ENCODE measurements around the gene KIF1C. TPM values are rescaled to one million over a fixed set of nuclear protein-coding genes. Genes with fewer than 3 reads are reported as not detected.
A peak's percentile ranks its signal among the peaks of the same experiment; 100 is the strongest.
"Not testable (repeated sequence)": the region's sequence is repeated elsewhere in the genome, so short reads cannot be mapped to it uniquely, and the experiment has no call there.

The KIF1C gene
- polyA plus RNA-seq, 12 donors: 66.2 to 127 (median 92.7) TPM; not detected in 1

- DNase-seq: no peak
These were observed 1.1 kb downstream of the KIF1C start for GRCh38 chr17:4998732-4999429.

- no peak for DNase-seq
These were observed 1.8 kb downstream of the KIF1C start for GRCh38 chr17:4999430-5000093.

GRCh38 chr17:5000237-5000639 lies 2.5 kb downstream of the KIF1C start:
- DNase-seq: no peak

- no peak for DNase-seq
These were observed 4.5 kb downstream of the KIF1C start for GRCh38 chr17:5002121-5002788.

GRCh38 chr17:5003214-5003867 lies 5.6 kb downstream of the KIF1C start:
- no peak for DNase-seq

GRCh38 chr17:5011928-5012327 lies 14.2 kb downstream of the KIF1C start:
- DNase-seq: no peak

GRCh38 chr17:5014357-5014756 lies 16.6 kb downstream of the KIF1C start:
- no peak for DNase-seq

- DNase-seq: no peak
These were observed 21.8 kb downstream of the KIF1C start for GRCh38 chr17:5019475-5019956.

- no peak for DNase-seq
These were observed 22.8 kb downstream of the KIF1C start for GRCh38 chr17:5020502-5021023.

GRCh38 chr17:5022171-5022711 lies 24.5 kb downstream of the KIF1C start:
- no peak for DNase-seq

- DNase-seq: no peak
These were observed 25.9 kb downstream of the KIF1C start for GRCh38 chr17:5023588-5024147.

- DNase-seq: no peak
These were observed 26.9 kb downstream of the KIF1C start for GRCh38 chr17:5024604-5025003.

GRCh38 chr17:5027299-5027698 lies 29.5 kb downstream of the KIF1C start:
- DNase-seq: no peak

- DNase-seq: no peak
These were observed 30.2 kb downstream of the KIF1C start for GRCh38 chr17:5027916-5028315.

GRCh38 chr17:5030168-5030567 lies 32.4 kb downstream of the KIF1C start:
- not testable (repeated sequence) for DNase-seq

GRCh38 chr17:5031365-5032082 lies 33.8 kb downstream of the KIF1C start:
- peak; percentile 85 for DNase-seq

GRCh38 chr17:5032865-5033264 lies 35.1 kb downstream of the KIF1C start:
- DNase-seq: no peak

GRCh38 chr17:5033352-5034015 lies 35.7 kb downstream of the KIF1C start:
- DNase-seq: no peak

- no peak for DNase-seq
These were observed 36.3 kb downstream of the KIF1C start for GRCh38 chr17:5034063-5034462.

GRCh38 chr17:5034651-5035050 lies 36.9 kb downstream of the KIF1C start:
- DNase-seq: no peak

Measured in muscle of arm (tissue), 12 donors.